HG03457 (cell line): ENCODE data around the gene DSC3.

Source experiments
- ATAC-seq: cut with Tn5 transposase; IDR thresholded peaks from one replicate; pipeline ENCODE4 v1.9.1; 2021; ENCODE audit warnings: moderate number of reproducible peaks; ENCODE audit not compliant: unreplicated experiment

Gene DSC3

GRCh38 chr18:31042406-31043181, at the start of gene DSC3:
TSS of gene DSC3 (minus strand) at chr18:31042742. CDS start at chr18:31042660, 82 bp downstream.
- no peak for ATAC-seq

GRCh38 chr18:31091350-31091749, 48.8 kb upstream of the DSC3 start:
- no peak for ATAC-seq

- no peak for ATAC-seq
Measured at GRCh38 chr18:31088532-31088931, 46.0 kb upstream of the DSC3 start.

DNA sequence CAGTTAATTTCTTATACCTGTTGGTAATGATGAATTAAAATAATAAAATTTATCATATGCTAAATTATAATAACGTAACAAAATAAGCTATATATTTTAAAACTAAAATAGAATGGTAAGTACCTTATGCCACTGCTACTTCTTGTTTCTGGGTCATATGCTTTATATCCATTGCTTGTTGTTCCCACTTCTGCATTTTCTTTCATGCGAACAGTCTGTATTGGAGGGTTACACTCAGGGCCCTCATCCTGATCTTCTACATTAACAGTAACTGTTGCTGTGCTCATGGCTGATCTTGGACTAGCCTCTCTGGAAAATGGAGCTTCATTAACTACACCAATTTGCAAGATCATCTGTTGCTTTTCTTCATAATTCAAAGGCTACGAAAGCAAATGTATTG, 37.4 kb upstream of the DSC3 start:
- ATAC-seq: no peak

DNA sequence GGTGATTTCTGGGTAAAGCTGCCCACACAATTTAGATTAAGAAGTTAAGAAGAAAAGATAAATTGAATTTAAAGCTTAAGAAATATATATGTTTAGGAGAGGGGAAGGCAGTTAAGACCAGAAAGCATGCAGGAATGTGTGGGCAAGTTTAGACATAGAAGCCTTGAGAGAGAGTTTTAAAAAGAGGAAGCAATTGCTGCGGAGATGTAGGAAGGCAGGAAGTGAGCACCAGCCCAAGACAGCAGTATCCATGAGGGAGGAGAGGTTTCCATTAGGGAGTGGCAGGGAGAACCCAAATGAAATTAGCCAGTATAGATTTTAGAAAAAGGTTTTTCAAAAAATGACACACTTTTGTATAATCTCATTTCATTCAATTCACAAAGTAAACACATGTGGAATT, 35.3 kb upstream of the DSC3 start:
- no peak for ATAC-seq

DNA sequence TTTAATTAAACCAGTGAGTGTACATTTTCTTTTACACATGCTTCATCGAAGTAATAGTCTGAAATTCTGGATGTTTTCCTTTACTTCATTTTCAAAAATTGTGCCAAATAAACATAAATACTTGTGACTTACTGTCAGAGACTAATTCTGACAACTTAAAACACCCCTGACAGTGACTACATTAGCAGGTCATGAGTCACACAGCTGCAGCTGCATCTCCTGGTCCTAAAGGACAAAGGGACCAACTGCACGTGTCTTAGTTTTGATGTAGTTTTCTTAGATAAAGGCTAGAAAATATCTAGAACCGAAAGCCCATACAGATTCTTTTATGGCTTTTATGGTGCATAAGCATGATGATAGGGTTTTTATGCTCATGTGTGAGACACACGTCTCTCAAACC, 29.6 kb upstream of the DSC3 start:
- ATAC-seq: no peak

DNA sequence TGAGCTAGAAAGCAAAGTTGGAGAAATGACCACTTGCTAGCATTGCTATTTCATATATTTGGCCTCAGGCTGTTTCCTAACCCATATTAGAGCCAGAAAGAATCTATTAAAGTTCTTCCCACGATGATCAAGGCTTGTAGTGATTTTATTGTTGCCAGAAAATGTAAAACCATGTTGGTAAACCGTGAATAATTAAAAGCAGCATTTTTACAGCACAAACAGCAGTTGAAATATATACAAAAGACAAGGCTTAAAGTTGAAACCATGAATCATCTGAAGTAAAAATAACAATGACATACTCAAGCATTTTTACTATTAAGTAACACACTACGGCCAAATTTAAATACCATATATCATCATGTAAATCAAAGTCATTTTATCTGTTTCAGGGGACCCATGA, 27.7 kb upstream of the DSC3 start:
- no peak for ATAC-seq

GRCh38 chr18:31066266-31066665, 23.7 kb upstream of the DSC3 start:
- no peak for ATAC-seq

DNA sequence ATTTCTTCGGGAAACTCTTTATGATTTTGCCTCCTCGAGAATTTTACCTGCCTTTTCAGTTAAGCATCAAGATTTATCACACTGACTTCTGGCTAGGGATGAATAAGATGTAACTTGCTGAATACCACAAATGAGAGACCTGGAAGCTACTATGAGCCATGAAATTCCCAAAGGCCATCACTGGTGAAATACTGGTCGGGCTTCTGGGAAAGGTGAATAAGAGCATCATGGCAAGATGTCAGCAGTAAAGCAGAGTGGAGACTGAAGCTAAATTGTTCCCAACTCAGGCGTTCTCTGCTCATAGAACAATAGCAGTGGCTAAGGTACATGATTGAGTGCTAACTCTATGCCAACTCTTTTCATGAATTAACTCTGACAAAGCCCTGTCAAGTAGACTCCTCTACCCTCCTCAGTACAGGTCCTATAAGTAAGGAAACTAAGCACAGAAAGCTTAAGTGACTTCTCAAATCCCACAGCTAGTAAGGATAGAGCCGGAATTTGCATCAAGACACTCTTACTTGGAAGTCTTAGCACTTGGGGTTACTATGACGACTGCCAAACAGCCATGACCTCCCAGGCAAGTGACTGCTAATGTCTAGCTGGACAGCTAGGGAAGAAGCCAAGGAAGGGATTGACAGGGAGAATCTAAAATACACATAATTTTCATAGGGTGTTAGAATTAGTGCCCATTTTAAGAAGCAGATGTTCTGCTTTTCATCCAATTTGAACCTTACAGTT, 22.7 kb upstream of the DSC3 start:
- ATAC-seq: no peak

- peak; percentile 61 for ATAC-seq
Measured at GRCh38 chr18:31064130-31064529, 21.6 kb upstream of the DSC3 start.

DNA sequence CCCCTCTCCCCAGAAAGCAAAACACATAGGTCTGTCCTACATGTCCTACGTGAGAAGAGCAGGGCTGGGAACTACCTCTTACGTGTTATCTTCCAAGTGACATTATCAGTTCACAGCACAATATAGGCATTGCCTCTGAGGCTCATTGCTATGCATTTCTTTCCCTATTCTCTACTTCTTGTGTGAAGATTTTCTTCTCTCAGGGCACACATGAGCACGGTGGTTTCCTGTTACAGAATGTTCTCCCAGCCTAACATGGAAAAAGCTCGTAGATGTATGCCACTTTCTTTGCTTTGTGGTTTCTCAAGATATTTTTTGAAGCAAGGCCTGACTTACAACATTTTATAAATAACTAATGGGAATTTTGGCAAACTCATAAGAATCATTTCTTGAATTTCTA, 19.4 kb upstream of the DSC3 start:
- no peak for ATAC-seq

- no peak for ATAC-seq
Measured at GRCh38 chr18:31058897-31059296, 16.4 kb upstream of the DSC3 start.

- no peak for ATAC-seq
Measured at GRCh38 chr18:31057917-31058316, 15.4 kb upstream of the DSC3 start.

GRCh38 chr18:31057051-31057450, 14.5 kb upstream of the DSC3 start:
- ATAC-seq: no peak

- no peak for ATAC-seq
Measured at GRCh38 chr18:31056296-31056695, 13.8 kb upstream of the DSC3 start.

- no peak for ATAC-seq
Measured at GRCh38 chr18:31050635-31051034, 8.1 kb upstream of the DSC3 start.

GRCh38 chr18:31049189-31049588, 6.6 kb upstream of the DSC3 start:
- no peak for ATAC-seq

- no peak for ATAC-seq
Measured at GRCh38 chr18:31048216-31048615, 5.7 kb upstream of the DSC3 start.

DNA sequence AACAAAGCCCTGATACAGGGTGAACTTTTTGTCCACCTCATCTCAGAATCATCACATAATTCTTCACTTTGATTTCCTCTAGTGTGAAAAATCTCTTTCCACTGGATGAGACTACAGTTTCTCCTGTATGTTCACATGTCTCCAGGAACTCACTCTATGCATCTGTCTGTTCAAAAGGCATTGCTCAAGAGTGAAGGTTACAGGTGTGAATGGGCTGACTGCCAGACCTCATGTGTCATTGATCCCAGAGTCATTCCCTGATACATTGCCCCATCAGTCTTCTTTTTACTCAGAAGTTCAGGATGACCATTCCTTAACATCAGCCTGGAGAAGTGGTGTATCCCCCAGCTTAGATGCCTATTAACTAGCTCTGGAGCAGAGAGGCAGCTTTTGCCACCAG, 4.4 kb upstream of the DSC3 start:
- no peak for ATAC-seq

DNA sequence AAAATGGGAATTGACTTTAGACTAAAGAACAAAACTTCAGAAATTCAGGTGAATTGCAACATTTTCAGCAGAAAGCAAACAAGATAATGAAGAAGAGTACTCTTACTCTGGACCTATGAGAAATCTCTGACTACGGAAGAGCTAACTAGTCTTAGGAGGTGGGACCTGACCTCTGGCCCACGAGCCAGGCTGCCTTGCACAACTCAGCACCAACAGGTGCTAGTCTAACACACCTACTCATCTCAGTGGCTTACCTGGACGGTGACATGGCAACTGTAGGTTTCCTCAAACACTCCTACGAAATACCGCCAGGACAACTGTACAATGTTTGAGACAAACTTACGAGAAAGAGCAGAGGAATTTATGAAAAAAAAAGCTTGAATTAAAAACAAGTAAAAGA, 3.1 kb upstream of the DSC3 start:
- no peak for ATAC-seq

GRCh38 chr18:31044926-31045325, 2.4 kb upstream of the DSC3 start:
- no peak for ATAC-seq

- ATAC-seq: no peak
Measured at GRCh38 chr18:31043709-31044108, 1.2 kb upstream of the DSC3 start.

- ATAC-seq: no peak
Measured at GRCh38 chr18:31042084-31042405, 497 bp downstream of the DSC3 start.
